K562 (cell line): ENCODE data around the gene USH2A. TPM values are rescaled to one million over a fixed set of nuclear protein-coding genes. Genes with fewer than 3 reads are reported as not detected.

Experiments used
- ATAC-seq: fragments of 200-7000 bp; cut with Tn5 transposase; 3 replicates; pipeline ENCODE4 v1.9.1; 2020; ENCODE audit warnings: moderate library complexity
- BruUV-seq: library from RNA; stranded (reverse); fragments of 400-500 nt; replicated peaks from 2 replicates; lab custom pipeline; 2021; lab: Mats Ljungman, UMichigan
- CTCF ChIA-PET: fragments of 300-600 bp; formaldehyde crosslinking; extraction: SDS; loops from one replicate; lab custom pipeline; 2021; ENCODE audit warnings: low intra/inter-chr PET ratio; lab: Yijun Ruan, JAX
- POLR2A ChIA-PET: fragments of 300-600, 350-650 bp; sonication (Branson Sonifier 250); formaldehyde crosslinking; extraction: SDS; loops from one replicate; lab custom pipeline; 2021; ENCODE audit warnings: antibody characterized with exemption, inconsistent platforms; lab: Yijun Ruan, JAX
- DNase-seq, 4 experiments: peaks; one replicate each; pipeline versions ENCODE4 v3.0.0 to v3.0.0-alpha.2; 2011 to 2018; ENCODE audit warnings: low spot score in 3 of 4, mixed read lengths in 3 of 4; ENCODE audit errors: extremely low read depth in 1 of 4
- FAIRE-seq: peaks from 2 replicates; lab custom pipeline; 2011; peaks lifted over from hg19 to GRCh38; lab: Jason Lieb, UNC
- H2AFZ ChIP-seq: 2 replicates; pipeline ENCODE4 v1.6.0; 2011; ENCODE audit warnings: low read depth, low read length, control low read depth, inconsistent platforms
- H3K27ac ChIP-seq: fragments of 200-600 bp; 3 replicates; pipeline ENCODE4 v1.8.0; 2011; ENCODE audit warnings: low read depth, mild to moderate bottlenecking, control low read depth, inconsistent platforms, low read length, moderate library complexity, mixed read lengths; ENCODE audit errors: extremely low read depth
- H3K27me3 ChIP-seq, 2 experiments: fragments of 300-600 bp in 1 of 2; 2 replicates in 1 of 2; 3 replicates in 1 of 2; pipeline versions ENCODE4 v1.6.0 to v1.8.0; 2011; ENCODE audit warnings: inconsistent platforms in 2 of 2, low read length in 2 of 2, mild to moderate bottlenecking in 1 of 2, mixed read lengths in 1 of 2, moderate library complexity in 1 of 2; ENCODE audit not compliant: control insufficient read depth in 2 of 2, insufficient read depth in 2 of 2
- H3K36me3 ChIP-seq: fragments of 300-600 bp; 3 replicates; pipeline ENCODE4 v1.8.0; 2011; ENCODE audit warnings: mild to moderate bottlenecking, low read length, inconsistent platforms; ENCODE audit not compliant: control insufficient read depth, insufficient read depth
- H3K4me1 ChIP-seq, 2 experiments: fragments of 200-600 bp in 1 of 2; replicated peaks in 1 of 2; 2 replicates in 1 of 2; 3 replicates in 1 of 2; pipeline versions ENCODE4 v1.5.1 to v1.8.0; 2011; ENCODE audit warnings: inconsistent platforms in 2 of 2, low read length in 2 of 2, mild to moderate bottlenecking in 1 of 2, mixed read lengths in 1 of 2, moderate library complexity in 1 of 2; ENCODE audit not compliant: control insufficient read depth in 2 of 2, insufficient read depth in 2 of 2
- H3K4me2 ChIP-seq: 2 replicates; pipeline ENCODE4 v1.6.1; 2011; ENCODE audit warnings: low read length, control low read depth, inconsistent platforms, mixed read lengths; ENCODE audit not compliant: insufficient read depth
- H3K4me3 ChIP-seq: fragments of 200-600 bp; sonication (generic), shearing (Covaris generic); 2 replicates; pipeline ENCODE4 v1.5.1; 2016; ENCODE audit warnings: control low read depth, inconsistent platforms
- H3K79me2 ChIP-seq: fragments of 200-600 bp; 3 replicates; pipeline ENCODE4 v1.8.0; 2011; ENCODE audit warnings: low read length, inconsistent platforms; ENCODE audit not compliant: control insufficient read depth, insufficient read depth
- H3K9ac ChIP-seq, 2 experiments: 2 replicates each; pipeline versions ENCODE4 v1.6.0 to v1.6.1; 2011; ENCODE audit warnings: low read depth in 2 of 2, low read length in 2 of 2, control low read depth in 1 of 2, inconsistent platforms in 1 of 2, mild to moderate bottlenecking in 1 of 2, mixed read lengths in 1 of 2; ENCODE audit not compliant: insufficient read depth in 1 of 2
- H3K9me1 ChIP-seq: one replicate; pipeline ENCODE4 v1.6.0; 2011; ENCODE audit warnings: inconsistent platforms, mild to moderate bottlenecking, low read length, moderate library complexity; ENCODE audit not compliant: control insufficient read depth, insufficient read depth
- H3K9me3 ChIP-seq: replicated peaks from 2 replicates; pipeline ENCODE4 v1.5.1; 2011; ENCODE audit warnings: low read depth, low read length, inconsistent platforms; ENCODE audit not compliant: control insufficient read depth, insufficient read depth
- H4K20me1 ChIP-seq: replicated peaks from 2 replicates; pipeline ENCODE4 v1.6.1; 2011; ENCODE audit warnings: low read length, inconsistent platforms, mixed read lengths; ENCODE audit not compliant: control insufficient read depth, insufficient read depth
- CBX3 ChIP-seq, 2 experiments: IDR thresholded peaks; 1 replicate in 1 of 2; 2 replicates in 1 of 2; pipeline ENCODE4 v1.6.1; 2012; ENCODE audit warnings: inconsistent platforms in 2 of 2, low read length in 2 of 2, borderline replicate concordance in 1 of 2, control low read depth in 1 of 2
- CBX5 ChIP-seq: IDR thresholded peaks from 2 replicates; pipeline ENCODE4 v1.6.1; 2014; ENCODE audit warnings: low read depth, borderline replicate concordance
- CEBPZ ChIP-seq: fragments of 150-350 bp; IDR thresholded peaks from 2 replicates; pipeline ENCODE4 v1.6.1; 2014; ENCODE audit warnings: low read depth, mild to moderate bottlenecking, low read length, borderline replicate concordance
- CHD4 ChIP-seq: fragments of 200-600 bp; sonication (generic); IDR thresholded peaks from 3 replicates; pipeline ENCODE4 v1.6.1; 2012; ENCODE audit warnings: low read depth, mild to moderate bottlenecking, mixed read lengths, low read length, inconsistent platforms; ENCODE audit not compliant: insufficient read depth, insufficient replicate concordance, poor library complexity, severe bottlenecking
- HDGF ChIP-seq: fragments of 450-650 bp; IDR thresholded peaks from 2 replicates; pipeline ENCODE4 v1.6.1; 2016
- NR2F6 ChIP-seq: fragments of 450-650 bp; formaldehyde crosslinking; IDR thresholded peaks from 2 replicates; pipeline ENCODE4 v1.4.0; 2020; ENCODE audit warnings: mild to moderate bottlenecking
- PTTG1 ChIP-seq: fragments of 450-650 bp; IDR thresholded peaks from 2 replicates; pipeline ENCODE4 v1.6.1; 2016; ENCODE audit warnings: low read depth, mild to moderate bottlenecking, missing genetic modification characterization, missing compliant biosample characterization
- WGBS: fragments of 100-300 bp; shearing (Covaris generic); methylation state at CpG from one replicate; pipeline ENCODE4 v1.1.6; 2016; ENCODE audit warnings: low coverage, mixed read lengths; ENCODE audit not compliant: insufficient coverage; ENCODE audit errors: missing lambda C conversion rate; 5-methylcytosine and 5-hydroxymethylcytosine counted together
- in situ Hi-C: fragments of 300-500 bp; cut with MboI; formaldehyde crosslinking; loops from 4 replicates; pipeline ENCODE4 v1.15.0; 2018; ENCODE audit warnings: inconsistent platforms, mixed read lengths
- intact Hi-C: fragments of 100-400 bp; cut with micrococcal nuclease; formaldehyde crosslinking; loops from 2 replicates; pipeline ENCODE4 v1.14.2; 2022
- polyA plus RNA-seq, 8 experiments: library from polyadenylated mRNA; depleted of rRNA in 4 of 8; stranded (reverse) in 5 of 8; unstranded in 3 of 8; fragments of >200 nt; fragmentation: Nextera tagmentation in 2 of 8; fragmentation: Illumina TruSeq in 1 of 8; extraction: Ambion mirVana in 2 of 8; extraction: Trizol in 1 of 8; gene quantifications; 2 replicates each; pipeline versions ENCODE4 v1.2.1 to v1.2.3, GENCODE V29; 2011 to 2014; ENCODE audit warnings: inconsistent platforms in 1 of 8, missing spikeins in 1 of 8
- total RNA-seq, 7 experiments: library from RNA; depleted of rRNA in 6 of 7; stranded (reverse); fragments of >200 nt in 6 of 7; fragmentation: Illumina TruSeq in 2 of 7; extraction: Trizol in 2 of 7; gene quantifications; 2 replicates each; pipeline versions ENCODE4 v1.2.1 to v1.2.3, GENCODE V29; 2011 to 2021; ENCODE audit warnings: low replicate concordance in 1 of 7
- TF ChIP-seq, protein P1 (sequence below): conservative IDR thresholded peaks from 2 replicates; pipeline ENCODE4 v1.6.1; 2011; ENCODE audit warnings: low read depth, mild to moderate bottlenecking, low read length; ENCODE audit not compliant: control insufficient read depth
- TF ChIP-seq, protein P2 (sequence below): fragments of 250-450 bp; sonication (Bioruptor Pico); IDR thresholded peaks from 2 replicates; pipeline ENCODE4 v1.8.0; 2022; ENCODE audit warnings: inconsistent platforms

USH2A gene
- total and polyA plus RNA-seq, 9 of the 15 experiments (the other 6 are each of a cell fraction or from before 2014, with no cell fraction given) = under 0.01 TPM; not detected in 7

DNA sequence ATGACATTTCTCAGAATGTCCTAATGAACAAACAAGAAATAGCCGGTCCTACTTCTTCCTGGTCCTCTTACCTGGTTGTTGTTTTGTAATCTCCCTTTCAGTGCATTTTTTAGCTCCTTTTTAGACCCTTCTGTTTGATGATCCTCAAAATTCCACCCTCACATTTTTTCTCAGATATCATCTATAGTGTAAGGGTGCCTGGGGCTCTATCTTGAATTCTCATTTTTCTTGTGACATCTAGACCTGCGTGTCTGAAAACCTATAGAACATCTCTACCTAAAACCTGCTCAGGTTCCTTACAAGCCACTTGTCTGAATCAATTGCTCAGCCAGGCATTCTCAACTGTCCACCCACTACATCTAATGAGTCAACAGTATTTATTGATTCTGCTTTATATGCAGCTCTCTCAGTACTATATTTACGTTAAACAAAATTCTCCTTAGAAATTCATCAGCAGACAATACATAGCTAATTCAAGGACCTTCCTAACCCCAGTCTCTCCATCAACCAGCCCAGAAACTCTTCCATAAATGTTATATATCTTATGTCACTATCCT lies 36.5 kb upstream of the USH2A start:
- no peaks in the 10 kb centered on the region for H3K36me3 ChIP-seq
- H3K79me2 ChIP-seq = no peaks in the 10 kb centered on the region
- ChIA-PET CTCF (no interaction called here), POLR2A (no interaction called here)
- no TSS peak for BruUV-seq
- no peak overlapping the region for H3K4me3 ChIP-seq
- no peak overlapping the region for H2AFZ ChIP-seq
- DNase-seq (no peak), FAIRE-seq (no peak), ATAC-seq (no peak)
- WGBS = 0% methylated on average over 3 of the region's 3 CpGs
- H3K27ac ChIP-seq = no peak overlapping the region
- H3K27me3 ChIP-seq = no peaks in the 10 kb centered on the region
- TF ChIP-seq HDGF (no peak), NR2F6 (CRISPR knock-in tag) (no peak)
- H3K9ac ChIP-seq = no peak overlapping the region
- H3K4me1 ChIP-seq = no peaks in the 10 kb centered on the region
- in situ Hi-C loops (no loop called here), intact Hi-C loops (no loop called here)
- peaks cover 2% of the 10 kb centered on the region for H3K9me3 ChIP-seq
- no peaks in the 10 kb centered on the region for H4K20me1 ChIP-seq
- H3K9me1 ChIP-seq = no peaks in the 10 kb centered on the region
- no peak overlapping the region for H3K4me2 ChIP-seq

DNA sequence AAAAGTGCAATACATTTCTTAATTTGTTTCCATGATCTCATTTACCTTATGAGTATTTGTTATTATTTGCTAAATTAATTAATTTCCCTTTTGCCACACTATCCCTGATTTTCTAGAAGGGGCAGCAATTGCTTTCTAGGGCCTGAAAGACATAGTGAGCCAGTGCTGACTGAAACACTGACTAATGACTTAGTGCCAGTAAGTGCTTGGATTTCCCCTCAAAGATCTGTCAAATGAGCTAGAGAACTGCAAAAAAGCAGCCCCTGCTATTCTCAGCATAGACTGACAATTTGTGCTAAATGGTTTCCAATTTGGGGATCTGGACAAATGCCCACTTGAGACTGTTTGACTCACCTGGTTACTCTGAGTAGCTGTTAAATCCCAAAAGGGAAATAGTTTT lies 35.6 kb upstream of the USH2A start:
- H3K27ac ChIP-seq = no peak overlapping the region
- ChIA-PET POLR2A (interaction anchor here (0.7 kb wide), 1 partner anchor 121 kb away, joined by 3 read pairs; no protein-coding TSS in a partner anchor), CTCF (no interaction called here)
- no peaks in the 10 kb centered on the region for H3K4me1 ChIP-seq
- H3K4me3 ChIP-seq = no peak overlapping the region
- in situ Hi-C loops (no loop called here), intact Hi-C loops (no loop called here)
- no peaks in the 10 kb centered on the region for H3K9me1 ChIP-seq
- H3K27me3 ChIP-seq = no peaks in the 10 kb centered on the region
- no peak overlapping the region for H3K4me2 ChIP-seq
- ATAC-seq (no peak), DNase-seq (no peak), FAIRE-seq (no peak)
- H2AFZ ChIP-seq = no peak overlapping the region
- no peaks in the 10 kb centered on the region for H3K36me3 ChIP-seq
- BruUV-seq = no TSS peak
- no peaks in the 10 kb centered on the region for H3K79me2 ChIP-seq
- H3K9me3 ChIP-seq = no peaks in the 10 kb centered on the region; the same call in 1 of the 2 replicates
- no peak overlapping the region for H3K9ac ChIP-seq
- no peaks in the 10 kb centered on the region for H4K20me1 ChIP-seq
- no peak for TF ChIP-seq CEBPZ
- TF ChIP-seq CBX5 = no peak
- no peak for TF ChIP-seq CBX3 (IDR thresholded peaks at IDR 0.05; ENCODE audit: borderline replicate concordance in 1 of 2, low read length in 2 of 2)
- no peak for TF ChIP-seq CHD4
- TF ChIP-seq, protein P1, sequence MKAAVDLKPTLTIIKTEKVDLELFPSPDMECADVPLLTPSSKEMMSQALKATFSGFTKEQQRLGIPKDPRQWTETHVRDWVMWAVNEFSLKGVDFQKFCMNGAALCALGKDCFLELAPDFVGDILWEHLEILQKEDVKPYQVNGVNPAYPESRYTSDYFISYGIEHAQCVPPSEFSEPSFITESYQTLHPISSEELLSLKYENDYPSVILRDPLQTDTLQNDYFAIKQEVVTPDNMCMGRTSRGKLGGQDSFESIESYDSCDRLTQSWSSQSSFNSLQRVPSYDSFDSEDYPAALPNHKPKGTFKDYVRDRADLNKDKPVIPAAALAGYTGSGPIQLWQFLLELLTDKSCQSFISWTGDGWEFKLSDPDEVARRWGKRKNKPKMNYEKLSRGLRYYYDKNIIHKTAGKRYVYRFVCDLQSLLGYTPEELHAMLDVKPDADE = no peak
- TF ChIP-seq, protein P2, sequence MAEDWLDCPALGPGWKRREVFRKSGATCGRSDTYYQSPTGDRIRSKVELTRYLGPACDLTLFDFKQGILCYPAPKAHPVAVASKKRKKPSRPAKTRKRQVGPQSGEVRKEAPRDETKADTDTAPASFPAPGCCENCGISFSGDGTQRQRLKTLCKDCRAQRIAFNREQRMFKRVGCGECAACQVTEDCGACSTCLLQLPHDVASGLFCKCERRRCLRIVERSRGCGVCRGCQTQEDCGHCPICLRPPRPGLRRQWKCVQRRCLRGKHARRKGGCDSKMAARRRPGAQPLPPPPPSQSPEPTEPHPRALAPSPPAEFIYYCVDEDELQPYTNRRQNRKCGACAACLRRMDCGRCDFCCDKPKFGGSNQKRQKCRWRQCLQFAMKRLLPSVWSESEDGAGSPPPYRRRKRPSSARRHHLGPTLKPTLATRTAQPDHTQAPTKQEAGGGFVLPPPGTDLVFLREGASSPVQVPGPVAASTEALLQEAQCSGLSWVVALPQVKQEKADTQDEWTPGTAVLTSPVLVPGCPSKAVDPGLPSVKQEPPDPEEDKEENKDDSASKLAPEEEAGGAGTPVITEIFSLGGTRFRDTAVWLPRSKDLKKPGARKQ (CRISPR knock-in tag) = no peak
- TF ChIP-seq PTTG1 (tag) = no peak
